GM12873 (cell line): ENCODE data around the gene ANO10.

Source experiments
- TF ChIP-seq, protein P1 (sequence below): IDR thresholded peaks from 2 replicates; pipeline ENCODE4 v1.5.1; 2012; ENCODE audit warnings: low read depth, mild to moderate bottlenecking, moderate library complexity, low read length, control low read depth; ENCODE audit not compliant: insufficient read depth; ENCODE audit errors: missing control alignments

Gene ANO10

DNA sequence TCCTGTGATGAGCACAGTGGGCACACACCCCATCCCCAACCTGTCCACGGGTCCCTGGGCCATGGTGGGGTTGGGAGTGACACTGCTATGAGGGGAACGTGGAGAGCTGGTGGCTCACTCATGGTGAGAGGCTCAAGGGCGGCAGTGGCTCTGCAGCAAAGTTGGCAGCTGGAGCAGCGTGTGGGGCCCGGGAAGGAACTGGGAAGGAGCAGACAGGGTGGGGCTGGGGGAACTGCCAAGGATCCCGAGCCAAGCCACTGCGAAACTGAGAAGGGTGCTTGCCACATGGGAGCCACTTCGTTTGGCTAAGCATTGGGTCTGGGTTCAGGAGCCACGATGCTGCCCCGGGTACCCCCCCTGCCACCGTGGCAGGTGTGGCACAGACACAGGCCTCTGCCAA, 255.3 kb downstream of the ANO10 start:
- TF ChIP-seq, protein P1, sequence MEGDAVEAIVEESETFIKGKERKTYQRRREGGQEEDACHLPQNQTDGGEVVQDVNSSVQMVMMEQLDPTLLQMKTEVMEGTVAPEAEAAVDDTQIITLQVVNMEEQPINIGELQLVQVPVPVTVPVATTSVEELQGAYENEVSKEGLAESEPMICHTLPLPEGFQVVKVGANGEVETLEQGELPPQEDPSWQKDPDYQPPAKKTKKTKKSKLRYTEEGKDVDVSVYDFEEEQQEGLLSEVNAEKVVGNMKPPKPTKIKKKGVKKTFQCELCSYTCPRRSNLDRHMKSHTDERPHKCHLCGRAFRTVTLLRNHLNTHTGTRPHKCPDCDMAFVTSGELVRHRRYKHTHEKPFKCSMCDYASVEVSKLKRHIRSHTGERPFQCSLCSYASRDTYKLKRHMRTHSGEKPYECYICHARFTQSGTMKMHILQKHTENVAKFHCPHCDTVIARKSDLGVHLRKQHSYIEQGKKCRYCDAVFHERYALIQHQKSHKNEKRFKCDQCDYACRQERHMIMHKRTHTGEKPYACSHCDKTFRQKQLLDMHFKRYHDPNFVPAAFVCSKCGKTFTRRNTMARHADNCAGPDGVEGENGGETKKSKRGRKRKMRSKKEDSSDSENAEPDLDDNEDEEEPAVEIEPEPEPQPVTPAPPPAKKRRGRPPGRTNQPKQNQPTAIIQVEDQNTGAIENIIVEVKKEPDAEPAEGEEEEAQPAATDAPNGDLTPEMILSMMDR, result no peak

DNA sequence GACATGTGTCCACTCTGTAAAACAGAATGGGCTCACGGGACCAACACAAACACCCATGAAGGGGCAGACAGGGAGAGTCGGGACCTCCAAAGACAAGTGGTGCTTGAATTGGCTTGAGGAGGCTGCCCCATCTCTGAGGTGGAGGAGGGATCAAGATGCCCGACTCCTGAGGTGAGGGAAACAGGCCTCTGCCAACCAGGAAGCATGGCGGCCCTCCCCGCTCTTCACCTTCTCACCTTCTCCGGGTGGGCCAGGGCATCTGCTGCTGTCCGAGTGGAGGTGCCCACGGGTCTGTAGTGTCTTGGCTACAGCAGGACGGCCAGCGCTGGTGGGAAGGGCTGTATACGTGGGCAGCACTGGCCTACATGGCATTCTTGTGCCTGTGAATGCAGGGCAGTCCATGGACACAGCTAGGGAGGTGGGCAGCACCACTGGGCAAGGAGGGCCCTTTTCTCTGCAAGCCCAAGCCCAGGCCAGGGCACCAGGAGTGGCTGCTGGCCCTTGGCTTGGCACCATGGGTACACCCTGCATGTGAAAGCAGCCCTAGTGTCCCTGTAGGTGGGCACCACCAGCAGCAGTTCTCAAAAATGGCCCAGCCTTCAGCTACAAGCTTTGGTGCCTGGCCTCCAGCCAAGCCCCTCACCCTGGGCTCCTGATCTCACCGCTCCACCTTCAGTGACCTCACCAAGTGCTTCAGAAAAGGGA, 256.1 kb downstream of the ANO10 start:
- TF ChIP-seq, protein P1, result no peak

DNA sequence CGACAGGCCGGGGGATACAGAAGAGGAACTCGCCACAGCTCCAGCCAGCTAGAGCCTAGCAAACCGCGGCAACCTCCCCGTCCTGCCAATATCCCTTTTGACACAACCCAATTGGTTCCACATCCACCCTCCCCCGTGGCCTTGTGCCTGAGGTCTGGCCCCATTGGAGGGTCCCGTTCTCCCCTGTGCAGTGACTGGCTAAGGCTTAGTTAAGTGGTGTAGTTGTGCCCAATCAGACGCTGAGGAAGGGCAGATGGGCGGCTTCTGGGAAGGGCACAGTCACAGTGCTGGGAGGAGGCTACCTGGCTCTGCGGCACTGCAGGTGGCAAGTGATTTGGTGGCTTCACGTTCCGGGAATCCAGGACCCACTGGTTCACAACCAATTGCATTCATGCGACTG, 256.9 kb downstream of the ANO10 start:
- TF ChIP-seq, protein P1, result no peak

DNA sequence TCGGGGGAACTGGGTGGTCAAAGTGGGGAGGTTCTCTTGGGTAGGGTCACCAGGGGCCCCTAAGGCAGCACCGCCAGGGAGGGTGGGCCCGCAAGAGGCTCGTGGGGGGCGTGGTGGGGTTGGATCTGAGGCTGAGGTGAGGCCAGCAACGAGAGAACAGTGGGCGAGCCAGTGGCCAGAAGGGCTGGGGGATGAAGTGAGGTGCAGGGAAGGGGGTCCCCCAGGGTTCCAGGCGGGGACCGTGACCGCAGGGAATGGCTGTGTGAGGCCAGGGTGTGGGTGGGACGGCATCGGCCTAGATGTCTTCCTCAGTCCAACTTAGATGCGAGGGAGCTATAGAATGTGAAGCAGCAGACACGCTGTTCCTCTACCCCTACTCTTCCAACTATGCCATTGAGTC, 257.3 kb downstream of the ANO10 start:
- TF ChIP-seq, protein P1, result no peak

DNA sequence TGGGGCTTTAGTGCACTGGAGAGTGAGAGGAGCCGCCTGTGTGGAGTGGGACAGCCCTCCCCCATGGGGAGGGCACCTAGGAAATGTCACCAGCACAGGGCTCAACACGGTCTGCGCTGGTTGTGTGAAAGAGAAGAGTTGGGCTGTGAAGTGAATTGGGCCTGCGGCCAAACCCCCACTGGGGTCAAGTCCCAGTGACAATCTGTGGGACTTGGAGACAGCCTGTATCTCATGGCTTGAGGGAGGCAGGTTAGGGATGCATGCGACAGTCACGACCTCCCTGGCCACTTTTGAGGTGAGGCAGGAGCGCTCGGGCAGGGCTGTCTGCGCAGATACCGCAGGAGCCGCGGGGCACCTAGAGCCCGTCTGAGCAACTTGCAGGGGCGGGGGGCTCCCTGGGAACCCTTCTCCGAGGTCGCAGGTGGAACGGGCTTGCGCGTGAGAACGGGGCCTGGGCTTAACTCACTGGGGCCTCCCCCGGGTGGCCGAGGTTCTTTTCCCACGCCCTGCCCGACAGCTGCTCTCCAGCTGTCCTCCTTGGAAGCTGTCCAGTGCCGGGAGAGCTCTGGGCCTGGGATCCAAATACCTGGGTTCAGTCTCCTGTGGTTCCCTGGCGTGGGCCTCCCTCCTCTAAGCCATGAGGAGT, 258.1 kb downstream of the ANO10 start:
- TF ChIP-seq, protein P1, result no peak

DNA sequence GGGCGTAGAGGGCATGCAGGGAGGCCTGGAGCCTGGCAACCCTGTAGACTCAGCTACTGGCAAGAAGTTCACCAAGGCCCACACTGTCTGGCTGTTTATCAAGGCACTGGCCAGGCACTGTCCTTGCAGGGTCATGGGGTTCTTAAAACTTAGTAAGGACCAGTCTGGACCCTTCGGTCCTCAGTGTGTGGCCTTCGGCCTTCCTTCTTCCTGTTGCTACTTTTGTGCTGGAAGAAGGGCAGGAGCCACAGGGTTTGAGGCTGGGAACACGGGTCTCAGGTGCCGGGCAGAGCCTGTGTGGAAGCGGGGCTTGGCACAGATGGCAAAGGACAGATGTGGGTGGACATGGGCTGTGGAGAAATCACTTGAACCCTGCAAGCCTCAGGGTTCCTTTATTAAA, 258.9 kb downstream of the ANO10 start:
- TF ChIP-seq, protein P1, result no peak

DNA sequence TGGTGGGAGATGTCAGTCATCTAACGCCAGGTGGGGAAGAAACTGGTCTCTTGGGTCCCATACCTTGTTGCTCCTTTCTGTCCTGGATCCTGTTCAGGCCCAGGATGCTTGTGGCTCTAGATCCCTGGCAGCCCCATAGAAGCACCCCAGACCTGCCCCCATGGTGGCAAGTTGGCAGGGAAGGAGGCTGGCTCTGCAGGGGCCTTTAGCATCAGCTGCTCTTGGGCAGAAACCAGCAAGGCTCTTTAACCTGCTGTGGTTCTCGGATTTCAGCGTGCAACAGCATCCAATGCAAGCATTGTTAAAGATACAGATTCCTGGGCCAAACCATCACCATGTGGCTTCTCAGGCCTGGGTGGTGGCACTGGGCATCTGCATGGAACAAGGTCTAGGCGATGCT, 259.6 kb downstream of the ANO10 start:
- TF ChIP-seq, protein P1, result no peak
